Neural cell (in vitro differentiated cells): Measurements from ENCODE around the gene FBP1. TPM values are rescaled to one million over a fixed set of nuclear protein-coding genes. Genes with fewer than 3 reads are reported as not detected.

Source experiments
- H2AFZ ChIP-seq: fragments of 200-600, 300-800 bp; sonication (generic), shearing (Covaris generic); 2 replicates; pipeline ENCODE4 v1.6.0; 2014; ENCODE audit warnings: low read depth, mild to moderate bottlenecking, antibody characterized with exemption, low read length, moderate library complexity
- H3F3A ChIP-seq: fragments of 200-600 bp; shearing (Covaris generic); 2 replicates; pipeline ENCODE4 v1.6.1; 2016; ENCODE audit warnings: mild to moderate bottlenecking, moderate library complexity, mixed read lengths, antibody characterized with exemption, low read length; ENCODE audit not compliant: insufficient read depth, poor library complexity, severe bottlenecking
- H3K27ac ChIP-seq: fragments of 200-600, 300-800 bp; sonication (generic), shearing (Covaris generic); 2 replicates; pipeline ENCODE4 v1.5.1; 2014; ENCODE audit warnings: mild to moderate bottlenecking, low read length, moderate library complexity
- H3K27me3 ChIP-seq: fragments of 300-800, 200-600 bp; sonication (generic), shearing (Covaris generic); 2 replicates; pipeline ENCODE4 v1.6.0; 2014; ENCODE audit warnings: mild to moderate bottlenecking, low read depth, low read length, moderate library complexity; ENCODE audit not compliant: insufficient read depth
- H3K36me3 ChIP-seq: fragments of 300-800, 200-600 bp; sonication (generic), shearing (Covaris generic); 2 replicates; pipeline ENCODE4 v1.5.1; 2014; ENCODE audit warnings: mild to moderate bottlenecking, antibody characterized with exemption, low read length, moderate library complexity; ENCODE audit not compliant: insufficient read depth
- H3K4me2 ChIP-seq: fragments of 300-800, 200-600 bp; sonication (generic), shearing (Covaris generic); 2 replicates; pipeline ENCODE4 v1.6.0; 2014; ENCODE audit warnings: mild to moderate bottlenecking, low read length
- H3K4me3 ChIP-seq: fragments of 300-800, 200-600 bp; sonication (generic), shearing (Covaris generic); 2 replicates; pipeline ENCODE4 v1.5.1; 2014; ENCODE audit warnings: mild to moderate bottlenecking, low read length, moderate library complexity
- H3K79me2 ChIP-seq: fragments of 200-600 bp; shearing (Covaris generic); replicated peaks from 2 replicates; pipeline ENCODE4 v1.6.0; 2014; ENCODE audit warnings: mild to moderate bottlenecking, low read length, moderate library complexity; ENCODE audit not compliant: insufficient read depth
- H3K9ac ChIP-seq: fragments of 300-800, 200-600 bp; sonication (generic), shearing (Covaris generic); 2 replicates; pipeline ENCODE4 v1.6.1; 2016; ENCODE audit warnings: mild to moderate bottlenecking, low read length, mixed read lengths
- H3K9me2 ChIP-seq: fragments of 200-600 bp; shearing (Covaris generic); 2 replicates; pipeline ENCODE4 v1.6.1; 2016; ENCODE audit warnings: mild to moderate bottlenecking, low read length, mixed read lengths; ENCODE audit not compliant: insufficient read depth
- H3K9me3 ChIP-seq: fragments of 200-600, 300-800 bp; sonication (generic), shearing (Covaris generic); 2 replicates; pipeline ENCODE4 v1.6.1; 2016; ENCODE audit warnings: mild to moderate bottlenecking, mixed run types, low read length, moderate library complexity, mixed read lengths
- H4K20me1 ChIP-seq: fragments of 200-600 bp; shearing (Covaris generic); 2 replicates; pipeline ENCODE4 v1.6.1; 2016; ENCODE audit warnings: mild to moderate bottlenecking, mixed run types; ENCODE audit not compliant: insufficient read depth
- CTCF ChIP-seq: fragments of 450-650 bp; IDR thresholded peaks from 2 replicates; pipeline ENCODE4 v1.5.1; 2014; ENCODE audit warnings: antibody characterized with exemption, mild to moderate bottlenecking, moderate library complexity; ENCODE audit not compliant: poor library complexity, severe bottlenecking
- EP300 ChIP-seq: fragments of 450-650 bp; conservative IDR thresholded peaks from 2 replicates; pipeline ENCODE4 v1.6.1; 2014; ENCODE audit warnings: antibody characterized with exemption, mild to moderate bottlenecking, moderate library complexity; ENCODE audit not compliant: poor library complexity, severe bottlenecking
- EZH2 ChIP-seq: fragments of 200-600, 300-800 bp; shearing (Covaris generic), sonication (generic); IDR thresholded peaks from 2 replicates; pipeline ENCODE4 v1.6.1; 2014; ENCODE audit warnings: antibody characterized with exemption, low read length, borderline replicate concordance, mild to moderate bottlenecking; ENCODE audit not compliant: insufficient read depth, poor library complexity, severe bottlenecking
- MXI1 ChIP-seq: fragments of 450-650 bp; conservative IDR thresholded peaks from 2 replicates; pipeline ENCODE4 v1.6.1; 2014; ENCODE audit warnings: antibody characterized with exemption, mild to moderate bottlenecking; ENCODE audit not compliant: poor library complexity, severe bottlenecking
- POLR2AphosphoS5 ChIP-seq: IDR thresholded peaks from 2 replicates; pipeline ENCODE4 v1.6.1; 2012
- RAD21 ChIP-seq: fragments of 450-650 bp; conservative IDR thresholded peaks from 2 replicates; pipeline ENCODE4 v1.6.1; 2014; ENCODE audit warnings: antibody characterized with exemption, mild to moderate bottlenecking, moderate library complexity
- SMC3 ChIP-seq: fragments of 450-650 bp; conservative IDR thresholded peaks from 2 replicates; pipeline ENCODE4 v1.6.1; 2014; ENCODE audit warnings: antibody characterized with exemption, mild to moderate bottlenecking, moderate library complexity; ENCODE audit not compliant: poor library complexity
- TAF1 ChIP-seq: IDR thresholded peaks from 2 replicates; pipeline ENCODE4 v1.6.1; 2012; ENCODE audit warnings: low read depth
- polyA plus RNA-seq: library from polyadenylated mRNA; depleted of rRNA; stranded (reverse); fragments of >200 nt; gene quantifications from 2 replicates; pipeline ENCODE4 v1.2.3, GENCODE V29; 2014
- TF ChIP-seq, protein P1 (sequence below): IDR thresholded peaks from 2 replicates; pipeline ENCODE4 v1.6.1; 2012; ENCODE audit warnings: borderline replicate concordance

Gene FBP1
- polyA plus RNA-seq, 1 donor from 2014 or later, result not detected

GRCh38 chr9:94656200-94656599 lies 16.9 kb upstream of the FBP1 start:
- peaks cover 20% of the 10 kb centered on the region for H3K27me3 ChIP-seq
- TF ChIP-seq POLR2AphosphoS5, result no peak
- no peak for TF ChIP-seq EP300
- TF ChIP-seq RAD21, result no peak
- TF ChIP-seq, protein P1, sequence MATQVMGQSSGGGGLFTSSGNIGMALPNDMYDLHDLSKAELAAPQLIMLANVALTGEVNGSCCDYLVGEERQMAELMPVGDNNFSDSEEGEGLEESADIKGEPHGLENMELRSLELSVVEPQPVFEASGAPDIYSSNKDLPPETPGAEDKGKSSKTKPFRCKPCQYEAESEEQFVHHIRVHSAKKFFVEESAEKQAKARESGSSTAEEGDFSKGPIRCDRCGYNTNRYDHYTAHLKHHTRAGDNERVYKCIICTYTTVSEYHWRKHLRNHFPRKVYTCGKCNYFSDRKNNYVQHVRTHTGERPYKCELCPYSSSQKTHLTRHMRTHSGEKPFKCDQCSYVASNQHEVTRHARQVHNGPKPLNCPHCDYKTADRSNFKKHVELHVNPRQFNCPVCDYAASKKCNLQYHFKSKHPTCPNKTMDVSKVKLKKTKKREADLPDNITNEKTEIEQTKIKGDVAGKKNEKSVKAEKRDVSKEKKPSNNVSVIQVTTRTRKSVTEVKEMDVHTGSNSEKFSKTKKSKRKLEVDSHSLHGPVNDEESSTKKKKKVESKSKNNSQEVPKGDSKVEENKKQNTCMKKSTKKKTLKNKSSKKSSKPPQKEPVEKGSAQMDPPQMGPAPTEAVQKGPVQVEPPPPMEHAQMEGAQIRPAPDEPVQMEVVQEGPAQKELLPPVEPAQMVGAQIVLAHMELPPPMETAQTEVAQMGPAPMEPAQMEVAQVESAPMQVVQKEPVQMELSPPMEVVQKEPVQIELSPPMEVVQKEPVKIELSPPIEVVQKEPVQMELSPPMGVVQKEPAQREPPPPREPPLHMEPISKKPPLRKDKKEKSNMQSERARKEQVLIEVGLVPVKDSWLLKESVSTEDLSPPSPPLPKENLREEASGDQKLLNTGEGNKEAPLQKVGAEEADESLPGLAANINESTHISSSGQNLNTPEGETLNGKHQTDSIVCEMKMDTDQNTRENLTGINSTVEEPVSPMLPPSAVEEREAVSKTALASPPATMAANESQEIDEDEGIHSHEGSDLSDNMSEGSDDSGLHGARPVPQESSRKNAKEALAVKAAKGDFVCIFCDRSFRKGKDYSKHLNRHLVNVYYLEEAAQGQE, result no peak
- no peak for TF ChIP-seq EZH2
- TF ChIP-seq TAF1, result no peak
- TF ChIP-seq CTCF, result no peak
- no peak for TF ChIP-seq MXI1
- TF ChIP-seq SMC3, result no peak
- H3K27ac ChIP-seq, result no peak overlapping the region
- no peaks in the 10 kb centered on the region for H3F3A ChIP-seq
- H3K9me3 ChIP-seq, result no peaks in the 10 kb centered on the region
- no peaks in the 10 kb centered on the region for H3K9me2 ChIP-seq
- no peak overlapping the region for H2AFZ ChIP-seq
- H3K4me2 ChIP-seq, result no peak overlapping the region
- H3K4me3 ChIP-seq, result no peak overlapping the region
- no peak overlapping the region for H3K9ac ChIP-seq
- H3K79me2 ChIP-seq, result no peaks in the 10 kb centered on the region
- no peaks in the 10 kb centered on the region for H3K36me3 ChIP-seq
- no peaks in the 10 kb centered on the region for H4K20me1 ChIP-seq

GRCh38 chr9:94655739-94656138 lies 16.4 kb upstream of the FBP1 start:
- H3F3A ChIP-seq, result no peaks in the 10 kb centered on the region
- no peaks in the 10 kb centered on the region for H3K9me3 ChIP-seq
- TF ChIP-seq EZH2, result no peak
- TF ChIP-seq, protein P1, result no peak
- H3K4me3 ChIP-seq, result no peak overlapping the region
- no peak overlapping the region for H3K9ac ChIP-seq
- H2AFZ ChIP-seq, result no peak overlapping the region
- no peaks in the 10 kb centered on the region for H3K79me2 ChIP-seq
- H3K9me2 ChIP-seq, result no peaks in the 10 kb centered on the region
- peaks cover 20% of the 10 kb centered on the region for H3K27me3 ChIP-seq
- no peak overlapping the region for H3K4me2 ChIP-seq
- H3K36me3 ChIP-seq, result no peaks in the 10 kb centered on the region
- H4K20me1 ChIP-seq, result no peaks in the 10 kb centered on the region
- no peak overlapping the region for H3K27ac ChIP-seq
